Keratinocyte (primary cell): ENCODE measurements around the gene CACNB4. TPM values are rescaled to one million over a fixed set of nuclear protein-coding genes. Genes with fewer than 3 reads are reported as not detected.

ENCODE experiments used
- DNase-seq: peaks from one replicate; pipeline ENCODE4 v3.0.0-alpha.2; 2011; ENCODE audit warnings: low read depth, missing footprints, low spot score
- FAIRE-seq: peaks from 2 replicates; lab custom pipeline; 2011; peaks lifted over from hg19 to GRCh38; lab: Jason Lieb, UNC
- H2AFZ ChIP-seq: 2 replicates; pipeline ENCODE4 v1.6.0; 2012; ENCODE audit warnings: low read length, control low read depth, inconsistent platforms; ENCODE audit not compliant: control insufficient read depth
- H3K27ac ChIP-seq: 2 replicates; pipeline ENCODE4 v1.5.1; 2011; ENCODE audit warnings: low read length; ENCODE audit not compliant: control insufficient read depth, insufficient read depth
- H3K27me3 ChIP-seq: 3 replicates; pipeline ENCODE4 v1.6.0; 2011; ENCODE audit warnings: low read length; ENCODE audit not compliant: control insufficient read depth, insufficient read depth; ENCODE audit errors: extremely low read depth
- H3K36me3 ChIP-seq, 2 experiments: 2 replicates in 1 of 2; 3 replicates in 1 of 2; pipeline ENCODE4 v1.5.1; 2011; ENCODE audit warnings: low read length in 2 of 2, mild to moderate bottlenecking in 1 of 2; ENCODE audit not compliant: control insufficient read depth in 2 of 2, insufficient read depth in 2 of 2; ENCODE audit errors: extremely low read depth in 1 of 2
- H3K4me1 ChIP-seq: 3 replicates; pipeline ENCODE4 v1.5.1; 2011; ENCODE audit warnings: low read length; ENCODE audit not compliant: control insufficient read depth, insufficient read depth; ENCODE audit errors: extremely low read depth
- H3K4me2 ChIP-seq: 3 replicates; pipeline ENCODE4 v1.6.0; 2011; ENCODE audit warnings: low read depth, low read length; ENCODE audit not compliant: control insufficient read depth, insufficient read depth; ENCODE audit errors: extremely low read depth
- H3K4me3 ChIP-seq, 3 experiments: fragments of 200-600 bp in 1 of 3; sonication (generic) in 1 of 3; 2 replicates in 2 of 3; 3 replicates in 1 of 3; pipeline ENCODE4 v1.5.1; 2011 to 2016; ENCODE audit warnings: low read length in 3 of 3, mild to moderate bottlenecking in 3 of 3, control low read depth in 2 of 3, inconsistent platforms in 1 of 3, low read depth in 1 of 3, mixed read lengths in 1 of 3, mixed run types in 1 of 3, moderate library complexity in 1 of 3; ENCODE audit not compliant: control insufficient read depth in 2 of 3, insufficient read depth in 2 of 3; ENCODE audit errors: extremely low read depth in 1 of 3
- H3K79me2 ChIP-seq: 2 replicates; pipeline ENCODE4 v1.6.0; 2012; ENCODE audit warnings: low read length; ENCODE audit not compliant: control insufficient read depth, insufficient read depth
- H3K9ac ChIP-seq: 3 replicates; pipeline ENCODE4 v1.6.0; 2011; ENCODE audit warnings: low read length; ENCODE audit not compliant: control insufficient read depth, insufficient read depth; ENCODE audit errors: extremely low read depth
- H3K9me1 ChIP-seq: 3 replicates; pipeline ENCODE4 v1.6.0; 2011; ENCODE audit warnings: low read length; ENCODE audit not compliant: control insufficient read depth, insufficient read depth; ENCODE audit errors: extremely low read depth
- H3K9me3 ChIP-seq: 2 replicates; pipeline ENCODE4 v1.5.1; 2012; ENCODE audit warnings: low read depth, low read length; ENCODE audit not compliant: control insufficient read depth
- H4K20me1 ChIP-seq: 3 replicates; pipeline ENCODE4 v1.6.0; 2011; ENCODE audit warnings: low read length; ENCODE audit not compliant: control insufficient read depth, insufficient read depth; ENCODE audit errors: extremely low read depth
- EZH2 ChIP-seq: IDR thresholded peaks from one replicate; pipeline ENCODE4 v1.6.1; 2012; ENCODE audit warnings: inconsistent platforms, mild to moderate bottlenecking, low read length, moderate library complexity
- dilution Hi-C: fragments of 300-500 bp; cut with MboI; formaldehyde crosslinking; loops from one replicate; pipeline ENCODE4 v1.7.0; 2020; ENCODE audit warnings: low sequenced_read_pairs; ENCODE audit not compliant: extremely low pct_ligation_motif_present
- polyA plus RNA-seq, 5 experiments: library from polyadenylated mRNA; depleted of rRNA in 3 of 5; stranded (reverse) in 3 of 5; stranded (forward) in 1 of 5; unstranded in 1 of 5; fragments of >200 nt; gene quantifications; 1 replicate in 1 of 5; 2 replicates in 3 of 5; 3 replicates in 1 of 5; pipeline versions ENCODE4 v1.2.1 to v1.2.3, GENCODE V29; 2011 to 2012; ENCODE audit warnings: missing spikeins in 2 of 5, low read depth in 1 of 5, low replicate concordance in 1 of 5
- TF ChIP-seq, protein P1 (sequence below), 3 experiments: IDR thresholded peaks in 1 of 3; conservative IDR thresholded peaks in 1 of 3; optimal IDR thresholded peaks in 1 of 3; 2 replicates in 2 of 3; 3 replicates in 1 of 3; pipeline versions ENCODE3 to v1.5.1; 2011; ENCODE audit warnings: low read length in 3 of 3, mild to moderate bottlenecking in 3 of 3, moderate library complexity in 2 of 3, control low read depth in 1 of 3, inconsistent platforms in 1 of 3; ENCODE audit not compliant: insufficient read depth in 2 of 3; ENCODE audit errors: extremely low read depth in 1 of 3

Gene CACNB4
- polyA plus RNA-seq, 1 donor (not counting 4 experiments of a cell fraction or from before 2014, with no cell fraction given) = 0.30 TPM

DNA sequence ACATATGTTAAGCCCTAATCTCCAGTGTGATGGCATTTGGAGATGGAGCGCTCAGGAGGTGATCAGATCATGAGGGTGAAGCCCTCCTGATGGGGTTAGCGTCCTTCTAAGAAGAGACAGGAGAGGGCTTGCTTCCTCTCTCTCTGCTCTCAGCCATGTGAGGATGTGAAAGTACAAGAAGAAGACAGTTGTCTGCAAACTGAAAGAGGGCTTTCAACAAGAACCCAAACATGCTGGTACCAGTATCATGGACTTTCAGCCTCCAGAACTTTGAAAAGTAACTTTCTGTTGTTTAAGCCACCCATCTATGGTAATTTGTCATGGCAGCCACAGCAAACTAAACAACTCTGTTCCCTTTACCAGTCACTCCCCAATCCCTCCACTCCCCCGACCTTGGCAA lies 47.4 kb downstream of the CACNB4 start:
- Histone ChIP-seq H3K9me1 (no peaks in the 10 kb centered on the region), H3K4me1 (peaks cover 12% of the 10 kb centered on the region), H3K79me2 (no peaks in the 10 kb centered on the region), H3K27ac (no peak overlapping the region), H3K27me3 (peaks cover 27% of the 10 kb centered on the region), H4K20me1 (no peaks in the 10 kb centered on the region), H3K4me2 (no peak overlapping the region), H3K9me3 (no peaks in the 10 kb centered on the region), H3K9ac (no peak overlapping the region), H3K36me3 (no peaks in the 10 kb centered on the region), H2AFZ (no peak overlapping the region), H3K4me3 (no peak overlapping the region)
- DNase-seq (no peak), FAIRE-seq (no peak)
- no peak for TF ChIP-seq EZH2
- TF ChIP-seq, protein P1, sequence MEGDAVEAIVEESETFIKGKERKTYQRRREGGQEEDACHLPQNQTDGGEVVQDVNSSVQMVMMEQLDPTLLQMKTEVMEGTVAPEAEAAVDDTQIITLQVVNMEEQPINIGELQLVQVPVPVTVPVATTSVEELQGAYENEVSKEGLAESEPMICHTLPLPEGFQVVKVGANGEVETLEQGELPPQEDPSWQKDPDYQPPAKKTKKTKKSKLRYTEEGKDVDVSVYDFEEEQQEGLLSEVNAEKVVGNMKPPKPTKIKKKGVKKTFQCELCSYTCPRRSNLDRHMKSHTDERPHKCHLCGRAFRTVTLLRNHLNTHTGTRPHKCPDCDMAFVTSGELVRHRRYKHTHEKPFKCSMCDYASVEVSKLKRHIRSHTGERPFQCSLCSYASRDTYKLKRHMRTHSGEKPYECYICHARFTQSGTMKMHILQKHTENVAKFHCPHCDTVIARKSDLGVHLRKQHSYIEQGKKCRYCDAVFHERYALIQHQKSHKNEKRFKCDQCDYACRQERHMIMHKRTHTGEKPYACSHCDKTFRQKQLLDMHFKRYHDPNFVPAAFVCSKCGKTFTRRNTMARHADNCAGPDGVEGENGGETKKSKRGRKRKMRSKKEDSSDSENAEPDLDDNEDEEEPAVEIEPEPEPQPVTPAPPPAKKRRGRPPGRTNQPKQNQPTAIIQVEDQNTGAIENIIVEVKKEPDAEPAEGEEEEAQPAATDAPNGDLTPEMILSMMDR (optimal IDR thresholded peaks at IDR 0.05 in 1 of 3, IDR thresholded peaks at IDR 0.05 in 1 of 3, conservative IDR thresholded peaks at IDR 0.05 in 1 of 3; ENCODE audit: extremely low read depth in 1 of 3, insufficient read depth in 2 of 3, low read length in 3 of 3) = no peak
- dilution Hi-C loops = no loop called here

DNA sequence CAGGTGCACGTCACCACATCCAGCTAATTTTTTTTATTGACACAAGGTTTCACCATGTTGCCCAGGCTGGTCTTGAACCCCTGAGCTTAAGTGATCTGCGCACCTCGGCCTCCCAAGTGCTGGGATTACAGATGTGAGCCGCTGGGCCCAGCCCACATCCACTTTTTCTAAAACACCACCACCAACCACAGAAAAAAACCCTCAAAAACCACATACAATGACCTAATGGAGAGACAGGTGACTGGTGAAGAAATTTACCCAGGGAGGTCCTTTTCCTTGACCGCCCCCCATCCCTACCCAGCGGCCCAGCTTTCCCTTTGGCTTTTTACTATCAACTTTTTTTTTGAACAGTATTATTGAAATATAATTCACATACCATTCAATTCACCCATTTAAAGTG lies 47.9 kb downstream of the CACNB4 start:
- dilution Hi-C loops = no loop called here
- Histone ChIP-seq H3K79me2 (no peaks in the 10 kb centered on the region), H3K9ac (no peak overlapping the region), H3K36me3 (no peaks in the 10 kb centered on the region), H3K27ac (no peak overlapping the region), H3K27me3 (peaks cover 31% of the 10 kb centered on the region), H3K9me1 (no peaks in the 10 kb centered on the region), H4K20me1 (no peaks in the 10 kb centered on the region), H3K4me2 (no peak overlapping the region), H3K4me1 (peaks cover 12% of the 10 kb centered on the region), H3K9me3 (no peaks in the 10 kb centered on the region), H2AFZ (no peak overlapping the region), H3K4me3 (no peak overlapping the region)
- FAIRE-seq (no peak), DNase-seq (no peak)
- TF ChIP-seq EZH2 = no peak
- TF ChIP-seq, protein P1 (optimal IDR thresholded peaks at IDR 0.05 in 1 of 3, IDR thresholded peaks at IDR 0.05 in 1 of 3, conservative IDR thresholded peaks at IDR 0.05 in 1 of 3; ENCODE audit: extremely low read depth in 1 of 3, insufficient read depth in 2 of 3, low read length in 3 of 3) = no peak
